ENCODE data around the gene RAB6C.
"Not testable (repeated sequence)": the region's sequence is repeated elsewhere in the genome, so short reads cannot be mapped to it uniquely, and the experiment has no call there.

The RAB6C gene

DNA sequence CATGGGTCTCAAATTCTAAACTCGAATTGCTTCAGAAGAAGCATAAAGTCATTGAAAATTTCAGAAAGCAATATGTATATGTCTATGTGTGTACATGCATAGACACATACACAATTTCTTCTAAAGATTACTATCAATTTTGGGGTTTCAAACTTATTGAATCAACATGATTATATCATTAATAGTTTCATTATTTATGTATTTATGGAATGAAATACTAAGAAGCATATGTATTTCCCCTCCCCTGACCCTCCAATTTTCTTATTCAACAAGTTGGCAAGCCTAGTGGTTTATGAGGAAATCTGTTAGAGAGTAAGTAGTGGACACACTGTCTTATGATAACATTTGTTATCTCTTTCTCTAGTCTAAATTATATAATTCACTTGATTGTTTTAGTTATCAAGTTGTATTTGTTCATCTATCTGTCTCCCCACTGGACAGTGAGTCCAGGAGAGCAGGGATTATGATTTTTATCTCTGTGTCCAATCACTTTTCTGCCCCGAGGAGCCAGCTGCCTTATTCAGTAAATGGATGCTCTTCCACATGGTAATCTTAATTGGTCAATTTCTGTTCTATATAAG is 17.3 kb downstream of the RAB6C start:
- not testable (repeated sequence) for DNase-seq

DNA sequence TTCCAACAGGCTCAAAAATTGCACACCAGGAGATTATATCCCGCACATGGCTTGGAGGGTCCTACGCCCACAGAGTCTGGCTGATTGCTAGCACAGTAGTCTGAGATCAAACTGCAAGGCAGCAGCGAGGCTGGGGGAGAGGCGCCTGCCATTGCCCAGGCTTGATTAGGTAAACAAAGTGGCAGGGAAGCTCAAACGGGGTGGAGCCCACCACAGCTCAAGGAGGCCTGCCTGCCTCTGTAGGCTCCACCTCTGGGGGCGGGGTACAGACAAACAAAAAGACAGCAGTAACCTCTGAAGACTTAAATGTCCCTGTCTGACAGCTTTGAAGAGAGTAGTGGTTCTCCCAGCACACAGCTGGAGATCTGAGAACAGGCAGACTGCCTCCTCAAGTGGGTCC is 19.3 kb downstream of the RAB6C start:
- DNase-seq = not testable (repeated sequence)

DNA sequence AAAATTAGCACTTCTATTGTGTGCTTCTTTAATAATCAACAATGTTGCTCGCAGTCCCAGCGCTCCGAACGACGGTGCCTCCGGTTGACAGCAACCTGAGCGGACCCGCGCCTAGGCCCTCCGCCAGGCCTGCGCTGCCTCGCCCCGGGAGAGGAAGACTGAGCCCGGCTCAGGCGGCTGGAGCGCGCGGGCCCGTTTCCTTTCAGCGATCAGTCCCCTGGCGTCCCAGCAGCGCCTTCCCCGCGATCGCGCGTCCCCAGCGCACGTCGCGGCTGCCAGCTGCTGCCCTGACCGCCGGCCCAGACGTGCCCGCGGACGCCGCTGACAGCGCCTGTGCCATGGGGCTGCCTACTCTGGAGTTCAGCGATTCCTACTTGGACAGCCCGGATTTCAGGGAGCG is 26.4 kb downstream of the RAB6C start:
- DNase-seq = not testable (repeated sequence)

DNA sequence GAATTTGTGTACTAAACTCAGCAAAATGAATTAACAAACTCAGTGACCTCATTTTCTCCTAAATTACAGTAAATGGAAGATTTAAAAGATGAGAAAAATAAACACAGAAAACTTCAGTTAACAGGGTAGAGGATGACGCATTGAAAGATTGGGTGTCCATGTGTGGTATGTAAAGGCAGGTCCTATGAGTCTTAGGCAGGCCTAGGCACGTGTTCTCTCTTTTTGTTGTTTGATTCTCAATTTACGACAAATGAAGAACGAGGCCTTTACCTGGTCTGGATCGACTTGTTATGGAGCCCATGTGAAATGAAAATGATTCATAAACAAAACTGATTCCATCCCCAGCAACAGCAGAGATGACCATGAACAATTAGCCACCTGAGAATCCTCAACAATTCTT is 37.2 kb downstream of the RAB6C start:
- not testable (repeated sequence) for DNase-seq

DNA sequence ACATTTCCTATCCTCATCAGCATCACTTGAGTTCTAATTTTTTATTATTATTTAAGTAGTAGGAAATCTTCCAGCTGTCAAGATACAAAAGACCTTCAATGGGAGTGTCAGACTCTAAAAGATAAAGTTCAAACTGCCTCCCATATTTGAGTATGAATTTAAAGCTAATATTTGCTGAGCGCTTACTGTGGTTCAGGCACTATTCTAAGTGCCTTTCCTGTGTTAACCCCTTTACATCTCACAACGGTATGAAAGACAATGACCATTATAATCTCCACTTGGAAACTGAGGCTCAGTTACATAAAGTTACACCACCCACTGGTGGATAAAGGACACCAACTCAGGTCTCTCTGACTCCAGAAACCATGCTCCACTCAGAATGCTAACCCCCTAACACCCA is 39.9 kb downstream of the RAB6C start:
- DNase-seq = no peak

DNA sequence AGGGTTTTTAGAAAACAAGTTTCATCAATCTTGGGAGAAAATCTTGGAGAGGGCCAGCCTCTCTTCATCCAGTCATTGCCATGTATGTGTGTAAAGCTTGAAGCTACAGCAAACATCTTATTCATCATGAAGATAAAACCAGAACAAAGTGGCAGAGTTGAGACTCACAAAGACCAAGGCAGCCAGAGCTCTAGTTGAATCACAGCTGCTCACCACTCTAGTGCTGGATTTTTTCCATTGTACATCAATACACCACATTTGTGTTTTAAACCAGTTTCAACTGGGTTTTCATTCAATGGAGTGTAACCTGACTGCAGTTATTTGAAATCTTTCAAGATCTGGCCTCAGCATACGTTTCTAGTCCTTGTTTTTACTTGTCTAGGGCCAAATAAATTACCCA is 40.6 kb downstream of the RAB6C start:
- DNase-seq = not testable (repeated sequence)

DNA sequence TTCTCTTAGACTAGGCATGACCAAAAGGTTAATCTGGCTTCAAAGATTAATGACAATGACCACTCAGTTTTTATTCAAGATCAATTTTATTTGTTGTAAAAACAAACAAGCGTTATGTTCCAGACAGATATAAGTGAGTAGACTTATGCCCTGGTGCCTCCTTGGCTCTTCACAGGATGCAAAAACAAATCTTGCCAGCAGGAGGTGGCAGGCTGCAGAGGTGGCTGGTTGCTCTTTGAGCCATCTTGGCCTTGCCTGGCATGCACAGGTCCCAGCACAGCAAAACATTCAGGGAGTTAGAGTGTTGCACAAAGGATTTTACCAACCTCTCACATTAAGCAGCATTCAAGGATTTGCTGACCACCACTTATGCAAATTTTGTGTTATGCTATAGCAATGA is 46.5 kb downstream of the RAB6C start:
- DNase-seq = not testable (repeated sequence)
